Nucleus accumbens (tissue), 56 donors: ENCODE data around the gene TOM1L1.
"Not testable (repeated sequence)": the region's sequence is repeated elsewhere in the genome, so short reads cannot be mapped to it uniquely, and the experiment has no call there.

ENCODE experiments used
- DNase-seq, 56 donors: peaks; one replicate each; lab custom pipeline; 2025; lab: John Stamatoyannopoulos, UW

TOM1L1 gene, protein sequence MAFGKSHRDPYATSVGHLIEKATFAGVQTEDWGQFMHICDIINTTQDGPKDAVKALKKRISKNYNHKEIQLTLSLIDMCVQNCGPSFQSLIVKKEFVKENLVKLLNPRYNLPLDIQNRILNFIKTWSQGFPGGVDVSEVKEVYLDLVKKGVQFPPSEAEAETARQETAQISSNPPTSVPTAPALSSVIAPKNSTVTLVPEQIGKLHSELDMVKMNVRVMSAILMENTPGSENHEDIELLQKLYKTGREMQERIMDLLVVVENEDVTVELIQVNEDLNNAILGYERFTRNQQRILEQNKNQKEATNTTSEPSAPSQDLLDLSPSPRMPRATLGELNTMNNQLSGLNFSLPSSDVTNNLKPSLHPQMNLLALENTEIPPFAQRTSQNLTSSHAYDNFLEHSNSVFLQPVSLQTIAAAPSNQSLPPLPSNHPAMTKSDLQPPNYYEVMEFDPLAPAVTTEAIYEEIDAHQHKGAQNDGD

GRCh38 chr17:54900457-54901229 is at the start of gene TOM1L1:
Gene TOM1L1, plus strand, starts transcription at chr17:54900852. Its CDS starts 14 bp downstream, at chr17:54900866.
- DNase-seq = peak in 48 of 56 donors; percentile 1 to 80 (median 38)

- no peak for DNase-seq
Observed at GRCh38 chr17:54859187-54859586, 41.5 kb upstream of the TOM1L1 start.

GRCh38 chr17:54860617-54861470 is 39.8 kb upstream of the TOM1L1 start:
- DNase-seq = no peak

- no peak for DNase-seq
Observed at GRCh38 chr17:54861471-54861983, 39.1 kb upstream of the TOM1L1 start.

- DNase-seq = no peak
Observed at GRCh38 chr17:54863176-54863575, 37.5 kb upstream of the TOM1L1 start.

- DNase-seq = no peak
Observed at GRCh38 chr17:54864070-54864469, 36.6 kb upstream of the TOM1L1 start.

GRCh38 chr17:54864636-54865356 is 35.9 kb upstream of the TOM1L1 start:
- DNase-seq = no peak

- DNase-seq = no peak
Observed at GRCh38 chr17:54867634-54868033, 33.0 kb upstream of the TOM1L1 start.

- no peak for DNase-seq
Observed at GRCh38 chr17:54870671-54871175, 29.9 kb upstream of the TOM1L1 start.

- DNase-seq = not testable (repeated sequence)
Observed at GRCh38 chr17:54875906-54876305, 24.7 kb upstream of the TOM1L1 start.

- no peak for DNase-seq
Observed at GRCh38 chr17:54876656-54877195, 23.9 kb upstream of the TOM1L1 start.

GRCh38 chr17:54881255-54881972 is 19.2 kb upstream of the TOM1L1 start:
- DNase-seq = no peak

DNA sequence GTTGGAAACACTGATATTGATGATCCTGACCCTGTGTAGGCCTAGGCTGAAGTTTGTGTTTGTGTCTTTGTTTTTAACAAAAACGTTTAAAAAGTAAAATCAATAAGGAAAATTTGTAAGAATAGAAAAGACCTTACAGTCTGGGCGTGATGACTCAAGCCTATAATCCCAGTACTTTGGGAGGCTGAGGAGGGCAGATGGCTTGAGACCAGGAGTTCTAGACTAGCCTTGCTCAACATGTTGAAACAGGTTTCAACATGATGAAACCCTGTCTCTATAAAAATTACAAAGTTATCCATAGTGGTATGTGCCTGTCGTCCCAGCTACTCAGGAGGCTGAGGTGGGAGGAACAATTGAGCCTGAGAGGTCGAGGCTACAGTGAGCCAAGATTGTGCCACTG is 18.3 kb upstream of the TOM1L1 start:
- DNase-seq = no peak

DNA sequence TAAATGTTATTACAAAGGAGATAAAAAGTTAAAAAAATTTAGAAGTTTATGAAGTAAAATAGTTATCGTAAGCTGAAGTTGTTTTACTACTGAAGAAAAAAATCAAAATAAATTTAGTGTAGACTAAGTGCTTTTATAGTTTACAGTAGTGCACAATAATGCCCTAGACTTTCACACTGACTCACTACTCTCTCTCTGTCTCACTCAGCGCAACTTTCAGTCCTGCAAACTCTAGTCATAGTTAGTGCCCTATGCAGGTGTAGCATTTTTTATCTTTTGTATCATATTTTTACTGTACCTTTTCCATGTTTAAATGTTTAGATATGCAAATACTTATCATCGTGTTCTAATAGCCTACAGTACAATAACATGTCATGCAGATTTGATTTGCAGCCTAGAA is 17.7 kb upstream of the TOM1L1 start:
- no peak for DNase-seq

DNA sequence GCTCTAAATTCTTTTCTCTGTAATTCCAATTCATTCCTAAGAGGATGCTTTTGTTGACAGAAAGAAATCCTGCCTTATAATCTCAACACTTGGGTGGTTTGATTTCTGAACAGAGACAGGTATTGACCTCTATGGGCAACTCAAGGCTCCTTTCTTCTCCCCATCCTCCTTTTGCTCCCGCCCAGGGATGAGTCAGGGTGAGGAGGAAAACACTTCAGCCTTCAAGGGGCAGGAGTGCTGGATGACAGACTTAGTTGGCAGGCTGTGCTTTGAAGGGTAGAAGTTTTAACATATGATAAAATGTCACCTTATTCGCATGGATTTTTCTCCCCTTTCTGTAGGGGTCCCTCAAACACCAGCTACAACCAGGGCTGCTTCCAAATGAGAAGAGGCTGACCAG is 16.7 kb upstream of the TOM1L1 start:
- no peak for DNase-seq

- DNase-seq = no peak
Observed at GRCh38 chr17:54887787-54888186, 12.9 kb upstream of the TOM1L1 start.

DNA sequence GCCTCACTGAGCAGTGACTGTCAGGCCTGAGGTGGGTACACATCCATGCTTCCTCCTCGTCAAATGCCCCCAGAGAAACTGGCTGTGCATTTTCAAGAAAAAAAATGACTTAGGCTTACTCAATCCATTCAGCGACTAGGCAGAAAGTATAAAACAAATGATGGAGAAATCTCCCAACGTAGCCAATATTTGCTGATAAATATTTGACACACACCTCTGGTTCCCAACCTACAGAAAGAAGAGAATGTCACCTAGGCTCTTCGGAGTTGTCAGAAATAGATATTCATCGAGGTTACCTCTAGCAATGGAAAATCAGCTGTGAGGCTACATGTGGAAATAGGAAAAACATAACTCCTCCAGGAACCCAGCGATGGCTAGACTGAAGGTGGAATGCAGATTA is 12.4 kb upstream of the TOM1L1 start:
- no peak for DNase-seq

DNA sequence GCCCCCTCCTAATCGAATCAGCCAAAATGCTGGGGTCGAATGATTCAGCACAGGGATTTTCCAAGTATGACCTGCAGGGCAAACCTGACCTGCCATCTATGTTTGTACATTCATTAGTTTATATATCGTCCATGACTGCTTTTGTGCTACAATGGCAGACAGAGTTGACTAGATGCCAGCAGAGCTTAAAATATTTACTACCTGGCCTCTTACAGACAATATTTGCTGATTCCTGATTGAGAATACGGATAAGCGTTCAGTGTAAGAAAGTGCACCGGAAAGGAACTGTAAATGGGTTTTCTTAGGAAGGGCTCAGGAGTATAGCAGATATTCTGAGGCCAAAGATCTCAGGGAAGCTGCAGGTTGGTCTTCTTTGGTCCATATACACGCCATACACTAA is 11.7 kb upstream of the TOM1L1 start:
- DNase-seq = no peak
